ENCODE results near the gene RTN1.

The RTN1 gene

DNA sequence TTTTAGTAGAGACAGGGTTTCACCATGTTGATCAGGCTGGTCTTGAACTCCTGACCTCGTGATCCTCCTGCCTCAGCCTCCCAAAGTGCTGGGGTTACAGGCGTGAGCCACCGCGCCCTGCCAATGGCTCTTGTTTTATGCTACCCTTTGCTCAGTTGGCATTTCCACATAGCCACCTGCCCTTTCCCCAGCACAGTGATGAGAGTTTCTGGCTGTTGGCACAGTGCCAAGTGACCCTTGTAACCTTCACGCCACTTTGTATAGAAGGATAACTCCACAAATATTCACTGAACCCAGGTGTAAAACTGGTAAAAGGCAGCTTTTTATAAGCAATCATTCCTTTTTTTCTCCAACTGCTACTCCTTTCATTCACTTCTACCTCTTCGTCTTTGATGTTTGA lies 275.5 kb downstream of the RTN1 start:
- Histone ChIP-seq H3K27ac (ENCODE audit: low read length) (no peak overlapping the region), H3K9ac (ENCODE audit: low read length) (no peak overlapping the region), H3K4me3 (ENCODE audit: low read length) (no peak overlapping the region), H3K9me3 (ENCODE audit: insufficient read depth, low read length) (no peaks in the 10 kb centered on the region), H3K36me3 (replicated peaks; ENCODE audit: low read depth, low read length) (no peaks in the 10 kb centered on the region), H3K4me2 (ENCODE audit: low read length) (no peak overlapping the region), H2AFZ (ENCODE audit: low read depth, low read length) (no peak overlapping the region), H3K4me1 (ENCODE audit: low read length) (no peaks in the 10 kb centered on the region), H4K20me1 (ENCODE audit: insufficient read depth, low read length) (no peaks in the 10 kb centered on the region), H3K79me2 (ENCODE audit: low read length) (no peaks in the 10 kb centered on the region), H3K27me3 (ENCODE audit: low read depth, low read length) (peaks cover 22% of the 10 kb centered on the region)
- no peak for TF ChIP-seq EZH2phosphoT487 (IDR thresholded peaks at IDR 0.05; ENCODE audit: low read depth)
- TF ChIP-seq, protein P1, sequence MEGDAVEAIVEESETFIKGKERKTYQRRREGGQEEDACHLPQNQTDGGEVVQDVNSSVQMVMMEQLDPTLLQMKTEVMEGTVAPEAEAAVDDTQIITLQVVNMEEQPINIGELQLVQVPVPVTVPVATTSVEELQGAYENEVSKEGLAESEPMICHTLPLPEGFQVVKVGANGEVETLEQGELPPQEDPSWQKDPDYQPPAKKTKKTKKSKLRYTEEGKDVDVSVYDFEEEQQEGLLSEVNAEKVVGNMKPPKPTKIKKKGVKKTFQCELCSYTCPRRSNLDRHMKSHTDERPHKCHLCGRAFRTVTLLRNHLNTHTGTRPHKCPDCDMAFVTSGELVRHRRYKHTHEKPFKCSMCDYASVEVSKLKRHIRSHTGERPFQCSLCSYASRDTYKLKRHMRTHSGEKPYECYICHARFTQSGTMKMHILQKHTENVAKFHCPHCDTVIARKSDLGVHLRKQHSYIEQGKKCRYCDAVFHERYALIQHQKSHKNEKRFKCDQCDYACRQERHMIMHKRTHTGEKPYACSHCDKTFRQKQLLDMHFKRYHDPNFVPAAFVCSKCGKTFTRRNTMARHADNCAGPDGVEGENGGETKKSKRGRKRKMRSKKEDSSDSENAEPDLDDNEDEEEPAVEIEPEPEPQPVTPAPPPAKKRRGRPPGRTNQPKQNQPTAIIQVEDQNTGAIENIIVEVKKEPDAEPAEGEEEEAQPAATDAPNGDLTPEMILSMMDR (IDR thresholded peaks at IDR 0.05; ENCODE audit: low read depth, low read length), result no peak

DNA sequence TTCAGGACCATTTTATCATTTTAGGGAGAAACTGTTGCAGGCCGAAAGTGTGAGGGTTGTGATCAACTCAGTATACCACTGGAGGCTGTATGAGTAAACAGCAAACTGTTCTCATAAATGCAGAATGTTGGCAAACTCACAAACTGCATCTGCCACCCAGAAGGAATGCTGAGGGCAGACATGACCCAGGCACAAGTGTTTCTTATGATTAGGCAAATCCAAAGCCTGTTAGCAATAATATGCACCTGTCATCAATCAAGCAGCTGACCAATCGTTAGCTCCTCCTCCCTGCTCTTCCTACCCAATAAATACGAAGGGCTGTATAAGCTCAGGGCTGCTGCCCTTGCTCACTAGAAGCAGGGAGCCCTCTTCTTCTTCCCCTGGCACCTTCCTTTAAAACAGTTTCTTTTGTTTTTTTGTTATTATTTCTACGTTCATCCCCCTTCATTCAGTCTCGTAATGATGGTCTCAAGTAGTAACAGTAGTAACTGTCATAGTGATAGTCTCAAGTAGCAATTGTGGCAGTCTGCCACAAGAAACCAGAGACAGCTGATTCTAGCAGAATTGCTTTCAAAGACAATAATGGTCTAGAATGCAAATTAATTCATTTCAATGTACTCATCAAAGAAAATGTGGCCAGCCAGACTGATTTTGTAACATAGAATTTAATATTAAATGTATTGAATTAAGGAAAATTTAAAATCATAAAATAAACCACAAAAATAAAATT lies 278.8 kb downstream of the RTN1 start:
- no peak overlapping the region for H3K4me3 ChIP-seq (ENCODE audit: low read length)
- H3K36me3 ChIP-seq (replicated peaks; ENCODE audit: low read depth, low read length), result no peaks in the 10 kb centered on the region
- no peaks in the 10 kb centered on the region for H3K9me3 ChIP-seq (ENCODE audit: insufficient read depth, low read length)
- TF ChIP-seq, protein P1 (IDR thresholded peaks at IDR 0.05; ENCODE audit: low read depth, low read length), result no peak
- TF ChIP-seq EZH2phosphoT487 (IDR thresholded peaks at IDR 0.05; ENCODE audit: low read depth), result no peak
- H2AFZ ChIP-seq (ENCODE audit: low read depth, low read length), result no peak overlapping the region
- no peaks in the 10 kb centered on the region for H3K79me2 ChIP-seq (ENCODE audit: low read length)
- H3K4me1 ChIP-seq (ENCODE audit: low read length), result no peaks in the 10 kb centered on the region
- no peak overlapping the region for H3K27ac ChIP-seq (ENCODE audit: low read length)
- H3K27me3 ChIP-seq (ENCODE audit: low read depth, low read length), result peaks cover 10% of the 10 kb centered on the region; the same call in 1 of the 2 replicates
- no peak overlapping the region for H3K4me2 ChIP-seq (ENCODE audit: low read length)
- H3K9ac ChIP-seq (ENCODE audit: low read length), result no peak overlapping the region
- no peaks in the 10 kb centered on the region for H4K20me1 ChIP-seq (ENCODE audit: insufficient read depth, low read length)

DNA sequence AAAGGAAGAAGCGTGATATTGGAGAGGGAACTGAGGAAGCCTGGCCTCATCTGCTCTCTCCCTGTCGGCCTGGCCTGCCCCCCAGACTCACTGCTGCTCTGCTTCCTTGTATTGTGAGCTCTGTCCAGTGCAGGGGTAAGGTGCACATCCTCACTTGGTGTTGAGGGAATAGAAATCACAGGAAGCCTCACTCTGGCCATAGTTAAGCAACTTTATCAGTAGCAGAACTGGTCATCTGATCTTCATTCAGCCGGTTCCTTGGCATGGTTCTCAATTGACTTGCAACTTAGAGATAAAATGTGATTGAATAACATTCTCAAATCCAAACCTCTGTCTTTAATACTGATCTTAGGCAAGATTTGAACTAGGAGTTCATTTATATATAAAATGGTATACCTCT lies 282.5 kb downstream of the RTN1 start:
- no peak overlapping the region for H3K4me3 ChIP-seq (ENCODE audit: low read length)
- TF ChIP-seq, protein P1 (IDR thresholded peaks at IDR 0.05; ENCODE audit: low read depth, low read length), result no peak
- TF ChIP-seq EZH2phosphoT487 (IDR thresholded peaks at IDR 0.05; ENCODE audit: low read depth), result no peak

DNA sequence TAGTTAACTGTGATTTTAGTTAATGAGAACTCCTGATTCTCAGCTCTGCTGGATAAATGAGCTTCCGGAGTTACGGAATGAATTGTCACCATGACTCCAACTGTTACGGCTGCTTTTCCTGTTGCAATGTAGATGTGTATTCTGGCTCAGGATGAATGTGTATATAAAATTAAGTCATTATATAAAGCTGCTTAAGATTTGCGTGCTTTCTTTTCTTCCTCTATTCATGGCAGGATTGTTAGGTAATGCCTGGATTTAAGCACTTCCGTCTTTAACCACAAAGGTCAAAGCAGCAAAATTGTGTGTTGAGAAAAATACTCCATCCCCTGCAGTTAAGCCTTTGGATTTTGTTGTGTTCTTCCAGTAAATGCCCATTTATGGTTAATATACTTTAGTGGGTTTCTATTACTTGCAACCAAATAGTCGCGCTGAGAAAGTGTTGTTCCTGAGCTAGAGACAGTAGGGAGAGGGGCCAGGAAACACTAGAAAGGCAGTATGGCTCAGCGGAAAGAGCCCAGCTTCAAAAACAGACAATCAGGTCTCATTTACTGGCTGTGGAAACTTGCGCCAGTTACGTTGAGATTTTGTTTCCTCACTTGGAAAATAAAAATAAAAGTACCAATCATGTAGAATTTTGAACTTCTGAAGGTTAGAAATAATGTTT lies 284.6 kb downstream of the RTN1 start:
- Histone ChIP-seq H3K4me3 (ENCODE audit: low read length) (no peak overlapping the region), H3K4me2 (ENCODE audit: low read length) (no peak overlapping the region), H2AFZ (ENCODE audit: low read depth, low read length) (no peak overlapping the region), H3K4me1 (ENCODE audit: low read length) (no peaks in the 10 kb centered on the region), H4K20me1 (ENCODE audit: insufficient read depth, low read length) (no peaks in the 10 kb centered on the region), H3K79me2 (ENCODE audit: low read length) (no peaks in the 10 kb centered on the region), H3K36me3 (replicated peaks; ENCODE audit: low read depth, low read length) (no peaks in the 10 kb centered on the region), H3K9ac (ENCODE audit: low read length) (no peak overlapping the region), H3K9me3 (ENCODE audit: insufficient read depth, low read length) (no peaks in the 10 kb centered on the region), H3K27me3 (ENCODE audit: low read depth, low read length) (no peaks in the 10 kb centered on the region), H3K27ac (ENCODE audit: low read length) (no peak overlapping the region)
- TF ChIP-seq, protein P1 (IDR thresholded peaks at IDR 0.05; ENCODE audit: low read depth, low read length), result no peak
- no peak for TF ChIP-seq EZH2phosphoT487 (IDR thresholded peaks at IDR 0.05; ENCODE audit: low read depth)

More for the DNA sequence above, 282.5 kb downstream of the RTN1 start:
- Histone ChIP-seq H4K20me1 (ENCODE audit: insufficient read depth, low read length) (no peaks in the 10 kb centered on the region), H3K9me3 (ENCODE audit: insufficient read depth, low read length) (no peaks in the 10 kb centered on the region), H3K27me3 (ENCODE audit: low read depth, low read length) (no peaks in the 10 kb centered on the region), H3K36me3 (replicated peaks; ENCODE audit: low read depth, low read length) (no peaks in the 10 kb centered on the region), H3K4me1 (ENCODE audit: low read length) (no peaks in the 10 kb centered on the region), H3K9ac (ENCODE audit: low read length) (no peak overlapping the region), H3K4me2 (ENCODE audit: low read length) (no peak overlapping the region), H3K27ac (ENCODE audit: low read length) (no peak overlapping the region), H2AFZ (ENCODE audit: low read depth, low read length) (no peak overlapping the region), H3K79me2 (ENCODE audit: low read length) (no peaks in the 10 kb centered on the region)

Data from OCI-LY3 (cell line).